Activated CD8-positive, alpha-beta memory T cell treated with anti-CD3 and anti-CD28 coated beads for 4 hours (primary cell): ENCODE results near the gene SMOC2.

Experiments used
- DNase-seq, 2 donors: peaks; one replicate each; pipeline ENCODE4 v3.0.0-alpha.2; 2020; ENCODE audit warnings: low read depth in 2 of 2

SMOC2 gene

GRCh38 chr6:168624948-168625347, 184.0 kb downstream of the SMOC2 start:
- no peak for DNase-seq

GRCh38 chr6:168625602-168626001, 184.6 kb downstream of the SMOC2 start:
- no peak for DNase-seq

- DNase-seq = no peak
These were observed 185.1 kb downstream of the SMOC2 start for GRCh38 chr6:168626046-168626602.

- no peak for DNase-seq
These were observed 186.7 kb downstream of the SMOC2 start for GRCh38 chr6:168627506-168628175.

- no peak for DNase-seq
These were observed 187.2 kb downstream of the SMOC2 start for GRCh38 chr6:168628176-168628553.

- DNase-seq = no peak
These were observed 187.8 kb downstream of the SMOC2 start for GRCh38 chr6:168628732-168629245.

DNA sequence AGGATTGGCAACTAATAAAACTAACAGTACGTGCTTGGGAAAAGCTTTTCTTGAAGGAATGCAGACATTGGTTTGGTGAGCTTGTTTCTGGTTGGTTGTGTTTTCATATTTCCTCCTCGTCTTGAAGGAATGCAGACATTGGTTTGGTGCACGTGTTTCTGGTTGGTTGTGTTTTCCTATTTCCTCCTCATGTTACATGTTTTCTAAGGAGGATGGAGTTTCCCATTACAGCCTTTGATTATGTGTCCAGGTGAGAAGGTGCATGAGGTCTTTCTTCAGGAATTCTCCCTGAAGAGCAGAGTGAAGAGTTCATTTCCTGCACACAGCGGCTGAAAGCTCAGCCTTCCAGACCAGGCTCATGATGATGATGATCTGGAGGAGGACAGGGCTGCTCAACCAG, 190.6 kb downstream of the SMOC2 start:
- DNase-seq = no peak

DNA sequence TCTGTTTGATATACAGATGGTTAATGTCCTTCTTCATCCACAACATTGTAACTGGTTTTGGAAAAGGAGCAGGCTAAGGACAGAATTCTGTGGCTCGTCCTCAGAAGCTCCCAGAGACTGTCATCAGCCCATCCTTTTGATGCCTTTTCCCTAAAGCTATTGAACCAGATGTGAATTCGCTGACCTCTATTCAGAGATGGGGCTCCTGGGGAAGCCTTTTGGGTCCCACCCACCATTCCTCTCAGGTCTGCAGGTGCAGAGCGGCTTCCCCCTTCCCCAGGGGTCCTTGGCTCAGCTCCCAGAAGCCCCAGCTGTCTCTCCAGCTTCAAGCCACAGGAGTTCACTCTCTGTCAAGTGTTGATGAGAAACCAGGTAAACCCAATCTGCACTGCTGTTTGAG, 191.7 kb downstream of the SMOC2 start:
- no peak for DNase-seq

GRCh38 chr6:168634541-168635328, 193.8 kb downstream of the SMOC2 start:
- DNase-seq = no peak

- DNase-seq = no peak
These were observed 195.4 kb downstream of the SMOC2 start for GRCh38 chr6:168636147-168637004.

- no peak for DNase-seq
These were observed 196.8 kb downstream of the SMOC2 start for GRCh38 chr6:168637834-168638233.

- no peak for DNase-seq
These were observed 197.7 kb downstream of the SMOC2 start for GRCh38 chr6:168638468-168639271.

DNA sequence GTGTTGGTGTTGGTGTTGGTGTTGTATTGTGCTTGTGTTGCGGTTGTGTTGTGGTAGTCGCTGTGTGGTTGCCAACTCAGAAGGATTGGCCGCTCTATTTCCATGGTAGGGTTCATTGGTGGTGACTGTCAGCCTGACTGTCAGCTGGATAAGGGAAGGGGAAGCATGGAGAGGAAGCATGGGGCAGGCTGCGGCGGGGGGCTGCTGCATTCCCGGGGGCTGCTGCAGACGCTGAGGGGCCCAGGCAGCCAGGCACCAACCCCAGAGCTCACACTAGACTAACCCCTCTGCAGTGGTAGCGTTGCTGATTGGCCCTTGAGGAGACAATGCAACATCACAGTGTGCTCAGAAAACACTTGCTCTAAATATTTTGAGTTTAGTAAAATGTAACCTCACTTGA, 199.2 kb downstream of the SMOC2 start:
- DNase-seq = no peak

GRCh38 chr6:168640768-168641167, 199.8 kb downstream of the SMOC2 start:
- no peak for DNase-seq

- no peak for DNase-seq
These were observed 200.5 kb downstream of the SMOC2 start for GRCh38 chr6:168641446-168641845.

GRCh38 chr6:168643401-168643800, 202.4 kb downstream of the SMOC2 start:
- no peak for DNase-seq

GRCh38 chr6:168645326-168645725, 204.3 kb downstream of the SMOC2 start:
- DNase-seq = no peak

- DNase-seq = no peak
These were observed 206.3 kb downstream of the SMOC2 start for GRCh38 chr6:168647271-168647670.

GRCh38 chr6:168648240-168649125, 207.5 kb downstream of the SMOC2 start:
- DNase-seq = no peak

- DNase-seq = no peak
These were observed 208.2 kb downstream of the SMOC2 start for GRCh38 chr6:168649209-168649608.
